Smooth muscle cell (in vitro differentiated cells): Measurements from ENCODE around the gene PPP1R3F. TPM values are rescaled to one million over a fixed set of nuclear protein-coding genes. Genes with fewer than 3 reads are reported as not detected.

Source experiments
- DNase-seq: peaks from one replicate; lab custom pipeline; 2025; ENCODE audit not compliant: unreplicated experiment; lab: John Stamatoyannopoulos, UW
- H2AFZ ChIP-seq: fragments of 200-600 bp; sonication (generic); 2 replicates; pipeline ENCODE4 v1.6.0; 2016; ENCODE audit warnings: antibody characterized with exemption, low read depth, mild to moderate bottlenecking
- H3F3A ChIP-seq: fragments of 200-600 bp; sonication (generic); 2 replicates; pipeline ENCODE4 v1.6.0; 2017; ENCODE audit warnings: antibody characterized with exemption, low read depth
- H3K27ac ChIP-seq: fragments of 200-600 bp; sonication (generic); 2 replicates; pipeline ENCODE4 v1.5.1; 2016; ENCODE audit warnings: low read depth, mild to moderate bottlenecking
- H3K27me3 ChIP-seq: fragments of 200-600 bp; sonication (generic); 2 replicates; pipeline ENCODE4 v1.6.1; 2016; ENCODE audit warnings: low read depth, mild to moderate bottlenecking
- H3K36me3 ChIP-seq: fragments of 200-600 bp; sonication (generic); 2 replicates; pipeline ENCODE4 v1.5.1; 2016; ENCODE audit warnings: low read depth
- H3K4me1 ChIP-seq: fragments of 200-600 bp; sonication (generic); 2 replicates; pipeline ENCODE4 v1.5.1; 2016; ENCODE audit warnings: low read depth
- H3K4me2 ChIP-seq: fragments of 200-600 bp; sonication (generic); 2 replicates; pipeline ENCODE4 v1.6.0; 2016; ENCODE audit warnings: mild to moderate bottlenecking
- H3K4me3 ChIP-seq: fragments of 200-600 bp; sonication (generic); 2 replicates; pipeline ENCODE4 v1.5.1; 2016; ENCODE audit warnings: mild to moderate bottlenecking
- H3K79me2 ChIP-seq: fragments of 200-600 bp; sonication (generic); 2 replicates; pipeline ENCODE4 v1.6.0; 2016; ENCODE audit warnings: low read depth, mild to moderate bottlenecking
- H3K9ac ChIP-seq: fragments of 200-600 bp; sonication (generic); 2 replicates; pipeline ENCODE4 v1.6.0; 2016; ENCODE audit warnings: low read depth
- H3K9me3 ChIP-seq: fragments of 200-600 bp; sonication (generic); replicated peaks from 2 replicates; pipeline ENCODE4 v1.5.1; 2016; ENCODE audit warnings: low read depth
- H4K20me1 ChIP-seq: fragments of 200-600 bp; sonication (generic); 2 replicates; pipeline ENCODE4 v1.6.0; 2016; ENCODE audit warnings: low read depth
- WGBS: methylation state at CpG from one replicate; pipeline ENCODE4 v1.1.7; 2016; ENCODE audit warnings: low lambda C conversion rate; 5-methylcytosine and 5-hydroxymethylcytosine counted together
- polyA plus RNA-seq: library from polyadenylated mRNA; unstranded; fragments of >200 nt; fragmentation: Nextera tagmentation; extraction: Ambion mirVana; gene quantifications from 2 replicates; pipeline ENCODE4 v1.2.1, GENCODE V29; 2016
- total RNA-seq: library from RNA; depleted of rRNA; stranded (reverse); fragments of >200 nt; gene quantifications from 2 replicates; pipeline ENCODE4 v1.2.3, GENCODE V29; 2014
- TF ChIP-seq, protein P1 (sequence below): fragments of 200-600 bp; sonication (generic); IDR thresholded peaks from 2 replicates; pipeline ENCODE4 v1.5.1; 2017; ENCODE audit warnings: borderline replicate concordance, mild to moderate bottlenecking, antibody characterized with exemption; ENCODE audit not compliant: insufficient read depth, poor library complexity, severe bottlenecking

The PPP1R3F gene
- total and polyA plus RNA-seq, 2 experiments from 2014 or later: 3.3 to 14.5 TPM

- Histone ChIP-seq H2AFZ (no peak overlapping the region), H3K4me3 (no peak overlapping the region), H4K20me1 (no peaks in the 10 kb centered on the region), H3K36me3 (no peaks in the 10 kb centered on the region), H3K4me2 (no peak overlapping the region), H3K27me3 (no peaks in the 10 kb centered on the region), H3F3A (no peaks in the 10 kb centered on the region), H3K9me3 (no peaks in the 10 kb centered on the region), H3K4me1 (no peaks in the 10 kb centered on the region), H3K27ac (no peak overlapping the region), H3K9ac (no peak overlapping the region), H3K79me2 (no peaks in the 10 kb centered on the region)
- TF ChIP-seq, protein P1, sequence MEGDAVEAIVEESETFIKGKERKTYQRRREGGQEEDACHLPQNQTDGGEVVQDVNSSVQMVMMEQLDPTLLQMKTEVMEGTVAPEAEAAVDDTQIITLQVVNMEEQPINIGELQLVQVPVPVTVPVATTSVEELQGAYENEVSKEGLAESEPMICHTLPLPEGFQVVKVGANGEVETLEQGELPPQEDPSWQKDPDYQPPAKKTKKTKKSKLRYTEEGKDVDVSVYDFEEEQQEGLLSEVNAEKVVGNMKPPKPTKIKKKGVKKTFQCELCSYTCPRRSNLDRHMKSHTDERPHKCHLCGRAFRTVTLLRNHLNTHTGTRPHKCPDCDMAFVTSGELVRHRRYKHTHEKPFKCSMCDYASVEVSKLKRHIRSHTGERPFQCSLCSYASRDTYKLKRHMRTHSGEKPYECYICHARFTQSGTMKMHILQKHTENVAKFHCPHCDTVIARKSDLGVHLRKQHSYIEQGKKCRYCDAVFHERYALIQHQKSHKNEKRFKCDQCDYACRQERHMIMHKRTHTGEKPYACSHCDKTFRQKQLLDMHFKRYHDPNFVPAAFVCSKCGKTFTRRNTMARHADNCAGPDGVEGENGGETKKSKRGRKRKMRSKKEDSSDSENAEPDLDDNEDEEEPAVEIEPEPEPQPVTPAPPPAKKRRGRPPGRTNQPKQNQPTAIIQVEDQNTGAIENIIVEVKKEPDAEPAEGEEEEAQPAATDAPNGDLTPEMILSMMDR: no peak
- no peak for DNase-seq
- 94% methylated on average over 25 of the region's 28 CpGs for WGBS
Observed at GRCh38 chrX:49247916-49248811, 21.4 kb upstream of the PPP1R3F start.

GRCh38 chrX:49249071-49249470 is 20.5 kb upstream of the PPP1R3F start:
- TF ChIP-seq, protein P1: no peak
- Histone ChIP-seq H3K27me3 (no peaks in the 10 kb centered on the region), H3K4me1 (no peaks in the 10 kb centered on the region), H3K4me2 (no peak overlapping the region), H3K79me2 (no peaks in the 10 kb centered on the region), H3K27ac (no peak overlapping the region), H3K9me3 (no peaks in the 10 kb centered on the region), H3K9ac (no peak overlapping the region), H3K4me3 (no peak overlapping the region), H3F3A (no peaks in the 10 kb centered on the region), H4K20me1 (no peaks in the 10 kb centered on the region), H2AFZ (no peak overlapping the region), H3K36me3 (no peaks in the 10 kb centered on the region)
- 87% methylated on average over 6 of the region's 6 CpGs for WGBS
- DNase-seq: no peak

DNA sequence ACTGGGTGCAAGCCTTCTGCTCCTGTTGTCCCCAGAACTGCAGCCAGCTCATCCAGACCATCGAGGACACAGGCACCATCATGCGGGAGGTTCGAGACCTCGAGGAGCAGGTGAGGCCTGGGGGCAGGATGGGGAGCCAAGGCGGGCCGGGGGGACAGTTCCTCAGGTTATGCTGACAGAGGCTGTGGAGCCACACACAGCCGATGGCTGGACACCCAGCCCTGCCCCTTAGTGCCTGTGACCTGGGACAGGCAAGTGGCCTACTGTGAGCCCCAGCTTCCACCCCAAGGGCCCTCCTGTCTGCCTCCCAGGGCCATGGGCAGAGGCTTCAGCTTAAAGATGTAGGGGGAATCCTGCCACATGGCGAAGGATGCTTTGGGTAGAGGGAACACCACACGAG is 20.0 kb upstream of the PPP1R3F start:
- H3F3A ChIP-seq: no peaks in the 10 kb centered on the region
- no peaks in the 10 kb centered on the region for H3K4me1 ChIP-seq
- H2AFZ ChIP-seq: no peak overlapping the region
- no peak for DNase-seq
- 92% methylated on average over 9 of the region's 9 CpGs for WGBS
- H3K27ac ChIP-seq: no peak overlapping the region
- H4K20me1 ChIP-seq: no peaks in the 10 kb centered on the region
- no peaks in the 10 kb centered on the region for H3K9me3 ChIP-seq
- H3K79me2 ChIP-seq: no peaks in the 10 kb centered on the region
- H3K9ac ChIP-seq: no peak overlapping the region
- TF ChIP-seq, protein P1: no peak
- no peaks in the 10 kb centered on the region for H3K27me3 ChIP-seq
- no peak overlapping the region for H3K4me2 ChIP-seq
- no peak overlapping the region for H3K4me3 ChIP-seq
- H3K36me3 ChIP-seq: no peaks in the 10 kb centered on the region
